GM12878 (cell line): ENCODE data around the gene KCTD19. TPM values are rescaled to one million over a fixed set of nuclear protein-coding genes. Genes with fewer than 3 reads are reported as not detected.

Experiments
- ATAC-seq: fragments of 200-7000 bp; cut with Tn5 transposase; 3 replicates; pipeline ENCODE4 v1.9.1; 2020; ENCODE audit warnings: mild to moderate bottlenecking, moderate library complexity
- BruUV-seq: library from RNA; stranded (reverse); fragments of 400-500 nt; replicated peaks from 2 replicates; lab custom pipeline; 2021; lab: Mats Ljungman, UMichigan
- CTCF ChIA-PET: fragments of 300-600 bp; sonication (Branson Sonifier 250); formaldehyde crosslinking; extraction: SDS; loops from one replicate; lab custom pipeline; 2021; ENCODE audit warnings: inconsistent platforms; lab: Yijun Ruan, JAX
- POLR2A ChIA-PET: fragments of 350-600 bp; formaldehyde crosslinking; extraction: SDS; loops from one replicate; lab custom pipeline; 2021; ENCODE audit warnings: inconsistent platforms; lab: Charles Lee
- RAD21 ChIA-PET: fragments of 300-600 bp; sonication (Branson Sonifier 250); formaldehyde crosslinking; loops from one replicate; lab custom pipeline; 2023; ENCODE audit warnings: antibody characterized with exemption; ENCODE audit not compliant: unreplicated experiment; lab: Charles Lee
- SMC1A ChIA-PET: fragments of 300-600 bp; sonication (Branson Sonifier 250); formaldehyde crosslinking; loops from one replicate; lab custom pipeline; 2023; ENCODE audit not compliant: unreplicated experiment, uncharacterized antibody; lab: Charles Lee
- DNase-seq: peaks from one replicate; pipeline ENCODE4 v3.0.0-alpha.2; 2011; ENCODE audit warnings: low read depth, low spot score
- FAIRE-seq: peaks from 3 replicates; lab custom pipeline; 2011; peaks lifted over from hg19 to GRCh38; lab: Jason Lieb, UNC
- H2AFZ ChIP-seq: 2 replicates; pipeline ENCODE4 v1.6.0; 2011; ENCODE audit warnings: low read depth, low read length, control low read depth; ENCODE audit not compliant: control insufficient read depth
- H3K27ac ChIP-seq: 2 replicates; pipeline ENCODE4 v1.5.1; 2011; ENCODE audit warnings: control low read depth; ENCODE audit not compliant: control insufficient read depth, insufficient read depth
- H3K27me3 ChIP-seq, 2 experiments: replicated peaks in 1 of 2; 2 replicates each; pipeline versions ENCODE4 v1.6.0 to v1.6.1; 2011; ENCODE audit warnings: low read length in 1 of 2; ENCODE audit not compliant: control insufficient read depth in 2 of 2, insufficient read depth in 2 of 2
- H3K36me3 ChIP-seq, 2 experiments: 2 replicates each; pipeline ENCODE4 v1.5.1; 2011; ENCODE audit warnings: low read length in 1 of 2; ENCODE audit not compliant: control insufficient read depth in 2 of 2, insufficient read depth in 2 of 2
- H3K4me1 ChIP-seq: 2 replicates; pipeline ENCODE4 v1.6.1; 2011; ENCODE audit warnings: mild to moderate bottlenecking, low read length, moderate library complexity, mixed read lengths; ENCODE audit not compliant: control insufficient read depth, insufficient read depth
- H3K4me2 ChIP-seq: 2 replicates; pipeline ENCODE4 v1.6.0; 2011; ENCODE audit warnings: control low read depth; ENCODE audit not compliant: control insufficient read depth, insufficient read depth
- H3K4me3 ChIP-seq: fragments of 200-600 bp; sonication (generic); 2 replicates; pipeline ENCODE4 v1.5.1; 2016
- H3K79me2 ChIP-seq: 2 replicates; pipeline ENCODE4 v1.6.0; 2011; ENCODE audit warnings: low read length; ENCODE audit not compliant: control insufficient read depth, insufficient read depth
- H3K9ac ChIP-seq: 2 replicates; pipeline ENCODE4 v1.8.0; 2011; ENCODE audit warnings: low read length, control low read depth, mixed read lengths; ENCODE audit not compliant: control insufficient read depth, insufficient read depth
- H3K9me3 ChIP-seq: replicated peaks from 3 replicates; pipeline ENCODE4 v1.5.1; 2011; ENCODE audit warnings: mild to moderate bottlenecking, low read length; ENCODE audit not compliant: control insufficient read depth, insufficient read depth
- H4K20me1 ChIP-seq: 2 replicates; pipeline ENCODE4 v1.6.0; 2011; ENCODE audit not compliant: control insufficient read depth, insufficient read depth
- BACH1 ChIP-seq: fragments of 450-650 bp; IDR thresholded peaks from 2 replicates; pipeline ENCODE4 v1.6.1; 2017; ENCODE audit warnings: mild to moderate bottlenecking, borderline replicate concordance
- HCFC1 ChIP-seq: fragments of 150-350 bp; IDR thresholded peaks from 2 replicates; pipeline ENCODE4 v1.6.1; 2014; ENCODE audit warnings: low read length
- KDM1A ChIP-seq: fragments of 200-600 bp; sonication (generic); IDR thresholded peaks from 2 replicates; pipeline ENCODE4 v1.6.1; 2016; ENCODE audit warnings: borderline replicate concordance
- LARP7 ChIP-seq: fragments of 450-650 bp; IDR thresholded peaks from 2 replicates; pipeline ENCODE4 v1.6.1; 2017; ENCODE audit warnings: mild to moderate bottlenecking
- NRF1 ChIP-seq: conservative IDR thresholded peaks from 2 replicates; pipeline ENCODE4 v1.6.1; 2011; ENCODE audit warnings: mild to moderate bottlenecking, low read depth, low read length, improper control_type of control experiment
- SIN3A ChIP-seq: IDR thresholded peaks from 2 replicates; pipeline ENCODE4 v1.6.1; 2012; ENCODE audit warnings: low read depth, low read length, improper control_type of control experiment
- WRNIP1 ChIP-seq: IDR thresholded peaks from 2 replicates; pipeline ENCODE4 v1.6.1; 2011; ENCODE audit warnings: low read depth, low read length, improper control_type of control experiment, borderline replicate concordance
- ZZZ3 ChIP-seq: IDR thresholded peaks from 2 replicates; pipeline ENCODE4 v1.6.1; 2011; ENCODE audit warnings: low read depth; ENCODE audit not compliant: control insufficient read depth, insufficient read length
- WGBS: methylation state at CpG from one replicate; pipeline ENCODE4 v1.1.6; 2016; ENCODE audit warnings: low lambda C conversion rate; ENCODE audit not compliant: insufficient replicate concordance, insufficient coverage; ENCODE audit errors: missing lambda C conversion rate; 5-methylcytosine and 5-hydroxymethylcytosine counted together
- in situ Hi-C: fragments of 300-500 bp; cut with MboI; formaldehyde crosslinking; loops from 9 replicates; pipeline ENCODE4 v1.14.3; 2018; ENCODE audit warnings: mixed read lengths
- intact Hi-C: fragments of 100-400 bp; cut with micrococcal nuclease; formaldehyde crosslinking; loops from one replicate; pipeline ENCODE4 v1.14.2; 2022; ENCODE audit not compliant: unreplicated experiment
- polyA plus RNA-seq, 11 experiments: library from polyadenylated mRNA; depleted of rRNA in 4 of 11; unstranded in 6 of 11; stranded (reverse) in 5 of 11; fragments of >200 nt; fragmentation: Nextera tagmentation in 4 of 11; fragmentation: Illumina TruSeq in 1 of 11; extraction: Ambion mirVana in 4 of 11; extraction: Trizol in 1 of 11; gene quantifications; 1 replicate in 1 of 11; 2 replicates in 10 of 11; pipeline versions ENCODE4 v1.2.1 to v1.2.3, GENCODE V29; 2011 to 2016; ENCODE audit warnings: inconsistent platforms in 2 of 11, missing spikeins in 2 of 11, low read depth in 1 of 11
- total RNA-seq, 4 experiments: library from RNA; depleted of rRNA in 3 of 4; stranded (reverse); fragments of >200 nt in 3 of 4; fragmentation: Illumina TruSeq in 1 of 4; extraction: Trizol in 1 of 4; gene quantifications; 2 replicates each; pipeline versions ENCODE4 v1.2.1 to v1.2.3, GENCODE V29; 2013 to 2021
- TF ChIP-seq, protein P1 (sequence below): fragments of 450-650 bp; IDR thresholded peaks from 2 replicates; pipeline ENCODE4 v1.6.1; 2016; ENCODE audit warnings: mild to moderate bottlenecking, moderate library complexity, borderline replicate concordance

Gene KCTD19
- total and polyA plus RNA-seq, 10 of the 15 experiments (the other 5 are each of a cell fraction or from before 2014, with no cell fraction given): 1.6 to 8.9 (median 3.9) TPM

DNA sequence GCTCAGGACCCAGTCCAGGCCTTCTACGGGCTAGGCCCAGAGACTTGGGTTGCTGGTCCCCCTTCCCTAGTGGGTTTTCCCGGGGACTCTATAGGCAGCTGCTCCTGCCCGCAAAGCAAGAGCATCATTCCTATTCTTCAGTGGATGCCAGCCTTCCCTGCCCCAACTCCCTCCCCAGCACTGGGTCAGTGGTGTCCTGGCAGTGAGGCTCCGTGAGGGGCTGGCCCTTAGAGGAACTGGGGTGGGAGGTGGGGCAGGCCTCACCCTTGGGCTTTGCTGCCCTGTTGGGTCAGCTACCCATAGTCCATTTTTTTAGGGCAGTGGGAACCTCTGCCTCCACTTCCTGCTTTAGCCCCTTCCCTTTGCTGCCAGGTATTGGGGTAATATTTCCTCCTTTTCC, 55.1 kb downstream of the KCTD19 start (continued):
- no peak for TF ChIP-seq LARP7
- no peak for TF ChIP-seq ZZZ3
- TF ChIP-seq HCFC1: no peak
- TF ChIP-seq, protein P1, sequence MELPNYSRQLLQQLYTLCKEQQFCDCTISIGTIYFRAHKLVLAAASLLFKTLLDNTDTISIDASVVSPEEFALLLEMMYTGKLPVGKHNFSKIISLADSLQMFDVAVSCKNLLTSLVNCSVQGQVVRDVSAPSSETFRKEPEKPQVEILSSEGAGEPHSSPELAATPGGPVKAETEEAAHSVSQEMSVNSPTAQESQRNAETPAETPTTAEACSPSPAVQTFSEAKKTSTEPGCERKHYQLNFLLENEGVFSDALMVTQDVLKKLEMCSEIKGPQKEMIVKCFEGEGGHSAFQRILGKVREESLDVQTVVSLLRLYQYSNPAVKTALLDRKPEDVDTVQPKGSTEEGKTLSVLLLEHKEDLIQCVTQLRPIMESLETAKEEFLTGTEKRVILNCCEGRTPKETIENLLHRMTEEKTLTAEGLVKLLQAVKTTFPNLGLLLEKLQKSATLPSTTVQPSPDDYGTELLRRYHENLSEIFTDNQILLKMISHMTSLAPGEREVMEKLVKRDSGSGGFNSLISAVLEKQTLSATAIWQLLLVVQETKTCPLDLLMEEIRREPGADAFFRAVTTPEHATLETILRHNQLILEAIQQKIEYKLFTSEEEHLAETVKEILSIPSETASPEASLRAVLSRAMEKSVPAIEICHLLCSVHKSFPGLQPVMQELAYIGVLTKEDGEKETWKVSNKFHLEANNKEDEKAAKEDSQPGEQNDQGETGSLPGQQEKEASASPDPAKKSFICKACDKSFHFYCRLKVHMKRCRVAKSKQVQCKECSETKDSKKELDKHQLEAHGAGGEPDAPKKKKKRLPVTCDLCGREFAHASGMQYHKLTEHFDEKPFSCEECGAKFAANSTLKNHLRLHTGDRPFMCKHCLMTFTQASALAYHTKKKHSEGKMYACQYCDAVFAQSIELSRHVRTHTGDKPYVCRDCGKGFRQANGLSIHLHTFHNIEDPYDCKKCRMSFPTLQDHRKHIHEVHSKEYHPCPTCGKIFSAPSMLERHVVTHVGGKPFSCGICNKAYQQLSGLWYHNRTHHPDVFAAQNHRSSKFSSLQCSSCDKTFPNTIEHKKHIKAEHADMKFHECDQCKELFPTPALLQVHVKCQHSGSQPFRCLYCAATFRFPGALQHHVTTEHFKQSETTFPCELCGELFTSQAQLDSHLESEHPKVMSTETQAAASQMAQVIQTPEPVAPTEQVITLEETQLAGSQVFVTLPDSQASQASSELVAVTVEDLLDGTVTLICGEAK: no peak
- TF ChIP-seq BACH1: no peak
- TF ChIP-seq KDM1A: no peak
- TF ChIP-seq, all 136 proteins: peak for 0

GRCh38 chr16:67270931-67271338, 55.6 kb downstream of the KCTD19 start:
- no TSS peak for BruUV-seq
- intact Hi-C loops: no loop called here
- DNase-seq: no peak

More at GRCh38 chr16:67270931-67271338, 55.6 kb downstream of the KCTD19 start:
- Histone ChIP-seq H3K4me1 (no peaks in the 10 kb centered on the region), H3K4me2 (no peak overlapping the region), H3K9me3 (no peaks in the 10 kb centered on the region), H3K9ac (no peak overlapping the region), H2AFZ (no peak overlapping the region), H3K4me3 (no peak overlapping the region), H3K27ac (no peak overlapping the region), H4K20me1 (no peaks in the 10 kb centered on the region), H3K27me3 (no peaks in the 10 kb centered on the region)
- POLR2A ChIA-PET: no interaction called here
- ATAC-seq (no peak), FAIRE-seq (no peak)
- SMC1A ChIA-PET: interaction anchor here (0.8 kb wide), 1 partner anchor 10 kb away, joined by 3 read pairs; no protein-coding TSS in a partner anchor
- in situ Hi-C loops: no loop called here
- RAD21 ChIA-PET: interaction anchor here (1.1 kb wide), 1 partner anchor 10 kb away, joined by 3 read pairs; no protein-coding TSS in a partner anchor
- WGBS: 87% methylated on average over 10 of the region's 11 CpGs
- no peak for TF ChIP-seq SIN3A
- no peak for TF ChIP-seq NRF1
- no peak for TF ChIP-seq WRNIP1
- TF ChIP-seq, all 136 proteins: peak for 0
- CTCF ChIA-PET: interaction anchor here (3.0 kb wide), 1 partner anchor 10 kb away, joined by 20 read pairs; no protein-coding TSS in a partner anchor
- Histone ChIP-seq H3K36me3 (no peaks in the 10 kb centered on the region), H3K79me2 (no peaks in the 10 kb centered on the region)
